NB4 (cell line): ENCODE measurements around the gene RBM6.
A peak's percentile ranks its signal among the peaks of the same experiment; 100 is the strongest.

ENCODE experiments used
- CTCF ChIP-seq: IDR thresholded peaks from one replicate; pipeline ENCODE4 v1.5.1; 2012; ENCODE audit warnings: low read depth, low read length
- MAX ChIP-seq: IDR thresholded peaks from 2 replicates; pipeline ENCODE4 v1.6.1; 2011; ENCODE audit warnings: low read depth, low read length
- MYC ChIP-seq: IDR thresholded peaks from 2 replicates; pipeline ENCODE4 v1.6.1; 2011; ENCODE audit warnings: low read depth, low read length
- POLR2A ChIP-seq: IDR thresholded peaks from 2 replicates; pipeline ENCODE4 v1.6.1; 2011; ENCODE audit warnings: mild to moderate bottlenecking; ENCODE audit not compliant: insufficient read length; ENCODE audit errors: extremely low read depth

GRCh38 chr3:49906073-49906743 lies 33.7 kb upstream of the RBM6 start:
- peak; percentile 64 for TF ChIP-seq CTCF
- no peak for TF ChIP-seq POLR2A
- TF ChIP-seq MYC = no peak
- no peak for TF ChIP-seq MAX
